Caco-2 (cell line): ENCODE results near the gene HCK. TPM values are rescaled to one million over a fixed set of nuclear protein-coding genes. Genes with fewer than 3 reads are reported as not detected.

Source experiments
- BruUV-seq: library from RNA; stranded (reverse); fragments of 400-500 nt; replicated peaks from 2 replicates; lab custom pipeline; 2021; lab: Mats Ljungman, UMichigan
- CTCF ChIA-PET: fragments of 300-600 bp; sonication (Branson Sonifier 250); formaldehyde crosslinking; loops from one replicate; lab custom pipeline; 2022; ENCODE audit warnings: antibody characterized with exemption; lab: Charles Lee
- POLR2A ChIA-PET: fragments of 300-600 bp; sonication (Branson Sonifier 250); formaldehyde crosslinking; loops from one replicate; lab custom pipeline; 2022; ENCODE audit warnings: antibody characterized with exemption; lab: Charles Lee
- DNase-seq, 2 experiments: peaks; one replicate each; pipeline versions ENCODE4 v3.0.0 to v3.0.0-alpha.2; 2020 to 2022
- H3K27me3 ChIP-seq: replicated peaks from 2 replicates; pipeline ENCODE4 v1.6.0; 2011; ENCODE audit warnings: low read length; ENCODE audit not compliant: control insufficient read depth, insufficient read depth
- H3K36me3 ChIP-seq: 2 replicates; pipeline ENCODE4 v1.5.1; 2011; ENCODE audit warnings: low read length; ENCODE audit not compliant: control insufficient read depth, insufficient read depth
- H3K4me1 ChIP-seq: fragments of 250-450 bp; sonication (Bioruptor Pico); 2 replicates; pipeline ENCODE4 v1.5.1; 2020; ENCODE audit warnings: mild to moderate bottlenecking
- H3K4me3 ChIP-seq: 2 replicates; pipeline ENCODE4 v1.5.1; 2011; ENCODE audit warnings: low read depth, mild to moderate bottlenecking, control low read depth, low read length
- H3K9me3 ChIP-seq: fragments of 250-450 bp; sonication (Bioruptor Pico); 2 replicates; pipeline ENCODE4 v1.5.1; 2020; ENCODE audit warnings: mild to moderate bottlenecking, moderate library complexity
- H3K27ac Mint-ChIP-seq: one replicate; pipeline ENCODE4 v1.8.0; 2022; ENCODE audit warnings: mixed read lengths; ENCODE audit not compliant: unreplicated experiment
- H3K27me3 Mint-ChIP-seq: one replicate; pipeline ENCODE4 v1.8.0; 2022; ENCODE audit warnings: mixed read lengths; ENCODE audit not compliant: insufficient read depth, unreplicated experiment
- H3K36me3 Mint-ChIP-seq: one replicate; pipeline ENCODE4 v1.8.0; 2022; ENCODE audit warnings: mild to moderate bottlenecking, mixed read lengths; ENCODE audit not compliant: insufficient read depth, unreplicated experiment
- H3K4me1 Mint-ChIP-seq: one replicate; pipeline ENCODE4 v1.8.0; 2022; ENCODE audit warnings: low read depth, mixed read lengths; ENCODE audit not compliant: unreplicated experiment
- H3K4me3 Mint-ChIP-seq: one replicate; pipeline ENCODE4 v1.8.0; 2022; ENCODE audit warnings: mild to moderate bottlenecking, moderate library complexity, mixed read lengths; ENCODE audit not compliant: unreplicated experiment
- H3K9me3 Mint-ChIP-seq: one replicate; pipeline ENCODE4 v1.8.0; 2022; ENCODE audit warnings: mixed read lengths; ENCODE audit not compliant: unreplicated experiment
- CTCF ChIP-seq, 2 experiments: fragments of 200-600 bp in 1 of 2; IDR thresholded peaks; 1 replicate in 1 of 2; 2 replicates in 1 of 2; pipeline versions ENCODE4 v1.5.1 to v1.8.0; 2011 to 2022; ENCODE audit warnings: antibody characterized with exemption in 1 of 2, control low read depth in 1 of 2, inconsistent platforms in 1 of 2, low read depth in 1 of 2, low read length in 1 of 2, mild to moderate bottlenecking in 1 of 2, moderate library complexity in 1 of 2; ENCODE audit not compliant: insufficient read depth in 1 of 2, severe bottlenecking in 1 of 2, unreplicated experiment in 1 of 2
- intact Hi-C: fragments of 100-400 bp; cut with micrococcal nuclease; formaldehyde crosslinking; loops from one replicate; pipeline ENCODE4 v1.10.0; 2022; ENCODE audit not compliant: unreplicated experiment
- total RNA-seq: library from RNA; stranded (reverse); gene quantifications from 2 replicates; pipeline ENCODE4 v1.2.3, GENCODE V29; 2022

The HCK gene
- total RNA-seq, 1 experiment from 2014 or later = not detected

DNA sequence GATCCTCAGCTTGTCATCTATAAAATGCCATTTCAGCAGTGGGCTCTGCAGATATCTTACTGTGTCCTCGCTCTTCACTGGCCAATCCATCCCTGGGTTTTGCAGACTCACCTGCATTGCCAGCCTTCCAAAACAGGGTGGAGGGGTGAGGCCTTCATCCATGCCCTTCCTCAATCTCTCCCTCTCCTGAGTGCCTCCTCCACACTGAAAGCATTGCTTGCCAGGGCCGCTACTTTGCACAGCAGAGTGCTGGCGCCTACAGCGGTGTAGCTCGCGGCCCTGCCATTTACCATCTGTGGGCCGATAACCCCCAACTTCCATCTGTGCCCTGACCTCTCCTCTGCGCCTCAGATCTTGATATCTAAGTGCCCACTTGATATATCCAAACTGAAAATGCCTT is 86.9 kb downstream of the HCK start:
- Histone ChIP-seq H3K4me1 (no peaks in the 10 kb centered on the region), H3K4me3 (no peak overlapping the region), H3K36me3 (peaks cover 8% of the 10 kb centered on the region), H3K27me3 (no peaks in the 10 kb centered on the region), H3K9me3 (no peaks in the 10 kb centered on the region)
- peak in 1 of 2 experiments; percentile 32 for DNase-seq
- no peak overlapping the region for H3K4me3 Mint-ChIP-seq
- H3K36me3 Mint-ChIP-seq = peaks cover 58% of the 10 kb centered on the region
- H3K4me1 Mint-ChIP-seq = no peaks in the 10 kb centered on the region
- POLR2A ChIA-PET = no interaction called here
- no peaks in the 10 kb centered on the region for H3K9me3 Mint-ChIP-seq
- H3K27ac Mint-ChIP-seq = no peak overlapping the region
- no peak for TF ChIP-seq CTCF (IDR thresholded peaks at IDR 0.05; ENCODE audit: insufficient read depth in 1 of 2, low read depth in 1 of 2, low read length in 1 of 2, severe bottlenecking in 1 of 2, unreplicated experiment in 1 of 2)
- BruUV-seq = no TSS peak
- CTCF ChIA-PET = no interaction called here
- no peaks in the 10 kb centered on the region for H3K27me3 Mint-ChIP-seq
- intact Hi-C loops = no loop called here

- Histone ChIP-seq H3K4me3 (no peak overlapping the region), H3K36me3 (peaks cover 9% of the 10 kb centered on the region), H3K27me3 (no peaks in the 10 kb centered on the region), H3K4me1 (no peaks in the 10 kb centered on the region), H3K9me3 (no peaks in the 10 kb centered on the region)
- Mint-ChIP-seq H3K4me1 (no peaks in the 10 kb centered on the region), H3K36me3 (peaks cover 68% of the 10 kb centered on the region), H3K4me3 (no peak overlapping the region), H3K9me3 (no peaks in the 10 kb centered on the region), H3K27me3 (no peaks in the 10 kb centered on the region), H3K27ac (no peak overlapping the region)
- DNase-seq = peak in 1 of 2 experiments; percentile 14
- ChIA-PET CTCF (interaction anchor here (0.6 kb wide), 1 partner anchor 122 kb away, joined by 5 read pairs; no protein-coding TSS in a partner anchor), POLR2A (no interaction called here)
- intact Hi-C loops = no loop called here
- BruUV-seq = no TSS peak
- no peak for TF ChIP-seq CTCF (IDR thresholded peaks at IDR 0.05; ENCODE audit: insufficient read depth in 1 of 2, low read depth in 1 of 2, low read length in 1 of 2, severe bottlenecking in 1 of 2, unreplicated experiment in 1 of 2)
Observed at GRCh38 chr20:32139947-32140346, 87.9 kb downstream of the HCK start.

DNA sequence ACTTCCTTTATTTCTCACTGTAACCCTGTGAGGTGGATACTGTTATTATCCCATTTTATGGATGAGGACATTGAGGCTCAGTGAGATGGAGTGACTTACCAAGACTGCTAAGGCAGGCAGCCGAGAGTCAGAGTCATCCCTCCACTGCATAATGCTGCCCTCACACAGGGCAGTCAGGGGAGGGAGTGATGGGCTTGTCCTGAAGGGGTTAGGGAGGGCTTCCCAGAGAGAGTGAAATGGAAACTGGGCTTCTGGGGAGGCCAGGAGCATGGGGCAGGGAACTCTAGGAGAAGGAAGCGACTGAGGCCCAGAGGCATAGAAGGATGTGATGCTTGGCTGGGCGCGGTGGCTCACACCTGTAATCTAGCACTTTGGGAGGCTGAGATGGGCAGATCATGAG is 88.6 kb downstream of the HCK start:
- Mint-ChIP-seq H3K27ac (no peak overlapping the region), H3K4me3 (no peak overlapping the region), H3K27me3 (no peaks in the 10 kb centered on the region), H3K36me3 (peaks cover 75% of the 10 kb centered on the region), H3K4me1 (no peaks in the 10 kb centered on the region), H3K9me3 (no peaks in the 10 kb centered on the region)
- ChIA-PET CTCF (no interaction called here), POLR2A (no interaction called here)
- H3K36me3 ChIP-seq = peaks cover 10% of the 10 kb centered on the region
- TF ChIP-seq CTCF (IDR thresholded peaks at IDR 0.05; ENCODE audit: insufficient read depth in 1 of 2, low read depth in 1 of 2, low read length in 1 of 2, severe bottlenecking in 1 of 2, unreplicated experiment in 1 of 2) = no peak
- intact Hi-C loops = no loop called here
- H3K4me3 ChIP-seq = no peak overlapping the region
- no peaks in the 10 kb centered on the region for H3K27me3 ChIP-seq
- H3K4me1 ChIP-seq = no peaks in the 10 kb centered on the region
- BruUV-seq = no TSS peak
- H3K9me3 ChIP-seq = no peaks in the 10 kb centered on the region
- no peak for DNase-seq
